Subcutaneous preadipocyte (primary cell): ENCODE data around the gene CDC26. TPM values are rescaled to one million over a fixed set of nuclear protein-coding genes. Genes with fewer than 3 reads are reported as not detected.

ENCODE experiments used
- total RNA-seq: library from RNA; depleted of rRNA; stranded (reverse); fragments of >200 nt; gene quantifications from 2 replicates; pipeline ENCODE4 v1.2.3, GENCODE V29; 2012

The CDC26 gene
- total RNA-seq: 24.8 and 27.9 TPM in 2 replicates

GRCh38 chr9:113275157-113276131 lies at the start of gene CDC26, which contains the start of gene PRPF4:
Gene CDC26 (minus strand): TSS chr9:113275572. CDS start chr9:113272507, 3,065 bp downstream.
Gene PRPF4 (plus strand): TSS chr9:113275658. CDS start chr9:113275744, 86 bp downstream.

GRCh38 chr9:113302792-113303418 lies 27.5 kb upstream of the CDC26 start, which contains the start of gene RNF183:
Gene RNF183 (minus strand): TSS chr9:113303376. CDS start chr9:113298184, 5,192 bp downstream.

GRCh38 chr9:113221003-113221799 lies 54.2 kb downstream of the CDC26 start, which contains the start of the genes FKBP15 and SLC31A1:
Gene FKBP15 (minus strand): TSS chr9:113221277. CDS start chr9:113221243, 34 bp downstream.
Gene SLC31A1 (plus strand): TSS chr9:113221544. CDS start chr9:113256149, 34,605 bp downstream.

Other genes with a start within 250 kb of the CDC26 start
- 0.73 and 1.6 TPM in 2 replicates for gene ZFP37, start 218.8 kb downstream of the CDC26 start, total RNA-seq
- 15.6 and 22.8 TPM in 2 replicates for gene SLC31A2, start 124.6 kb downstream of the CDC26 start, total RNA-seq
- gene FKBP15, start 54.3 kb downstream of the CDC26 start, total RNA-seq: 22.0 and 26.4 TPM in 2 replicates
- 19.1 and 22.1 TPM in 2 replicates for gene SLC31A1, start 54.0 kb downstream of the CDC26 start, total RNA-seq
- gene PRPF4, start 86 bp upstream of the CDC26 start, total RNA-seq: 26.5 and 41.4 TPM in 2 replicates
- under 0.01 TPM in 1 of 2 replicates, not detected in the other for gene RNF183, start 27.8 kb upstream of the CDC26 start, total RNA-seq
- 0.73 and 0.98 TPM in 2 replicates for gene WDR31, start 64.7 kb upstream of the CDC26 start, total RNA-seq
- gene BSPRY, start 74.0 kb upstream of the CDC26 start, total RNA-seq: not detected in 2 replicates
- gene HDHD3, start 101.4 kb upstream of the CDC26 start, total RNA-seq: 4.3 and 7.3 TPM in 2 replicates
- gene ALAD, start 125.7 kb upstream of the CDC26 start, total RNA-seq: 13.5 and 16.2 TPM in 2 replicates
- 44.5 and 52.6 TPM in 2 replicates for gene POLE3, start 135.1 kb upstream of the CDC26 start, total RNA-seq
- gene C9orf43, start 135.2 kb upstream of the CDC26 start, total RNA-seq: 0.20 TPM in 1 of 2 replicates, not detected in the other
- gene RGS3, start 188.2 kb upstream of the CDC26 start, total RNA-seq: 13.2 and 17.6 TPM in 2 replicates